Panc1 (cell line): ENCODE measurements around the gene OMP.

Source experiments
- CTCF ChIP-seq: fragments of 450-650 bp; IDR thresholded peaks from 2 replicates; pipeline ENCODE4 v1.5.1; 2017; ENCODE audit warnings: mild to moderate bottlenecking
- POLR2AphosphoS5 ChIP-seq: IDR thresholded peaks from 2 replicates; pipeline ENCODE4 v1.6.1; 2012; ENCODE audit warnings: mild to moderate bottlenecking, low read depth, low read length, moderate library complexity
- SIN3A ChIP-seq: IDR thresholded peaks from 2 replicates; pipeline ENCODE4 v1.6.1; 2012; ENCODE audit warnings: low read depth, mild to moderate bottlenecking, low read length, moderate library complexity, borderline replicate concordance; ENCODE audit not compliant: insufficient read depth
- TCF7L2 ChIP-seq: IDR thresholded peaks from 2 replicates; pipeline ENCODE4 v1.6.1; 2011; ENCODE audit warnings: mild to moderate bottlenecking, low read depth, low read length, inconsistent platforms

- TF ChIP-seq CTCF (no peak), TCF7L2 (no peak), SIN3A (no peak), POLR2AphosphoS5 (no peak)
Measured at GRCh38 chr11:77060234-77060633, 42.4 kb upstream of the OMP start.
